NCI-H2171 treated with DMSO at 0.1 percent for 48 hours (cell line): Measurements from ENCODE around the gene CDCA4.

Source experiments
- DNase-seq: peaks from one replicate; lab custom pipeline; 2025; lab: John Stamatoyannopoulos, UW

The CDCA4 gene

GRCh38 chr14:104975481-104976197 lies 45.2 kb downstream of the CDCA4 start:
- DNase-seq, result no peak

- DNase-seq, result no peak
These were observed 46.1 kb downstream of the CDCA4 start for GRCh38 chr14:104974665-104975390.

- no peak for DNase-seq
These were observed 46.7 kb downstream of the CDCA4 start for GRCh38 chr14:104974146-104974541.

- no peak for DNase-seq
These were observed 47.3 kb downstream of the CDCA4 start for GRCh38 chr14:104973385-104974145.

GRCh38 chr14:104973135-104973384 lies 47.8 kb downstream of the CDCA4 start:
- DNase-seq, result no peak

- peak; percentile 73 for DNase-seq
These were observed 48.4 kb downstream of the CDCA4 start for GRCh38 chr14:104972301-104973134.

GRCh38 chr14:104971447-104972240 lies 49.2 kb downstream of the CDCA4 start:
- no peak for DNase-seq

- no peak for DNase-seq
These were observed 50.4 kb downstream of the CDCA4 start for GRCh38 chr14:104970231-104971068.

GRCh38 chr14:104969741-104970230 lies 51.1 kb downstream of the CDCA4 start:
- no peak for DNase-seq

GRCh38 chr14:104968541-104969401 lies 52.1 kb downstream of the CDCA4 start:
- DNase-seq, result peak; percentile 42

- DNase-seq, result peak; percentile 32
These were observed 52.7 kb downstream of the CDCA4 start for GRCh38 chr14:104968153-104968527.

- no peak for DNase-seq
These were observed 53.3 kb downstream of the CDCA4 start for GRCh38 chr14:104967386-104968152.

GRCh38 chr14:104966981-104967385 lies 53.9 kb downstream of the CDCA4 start:
- DNase-seq, result no peak

GRCh38 chr14:104966261-104966865 lies 54.5 kb downstream of the CDCA4 start:
- DNase-seq, result no peak

- DNase-seq, result no peak
These were observed 55.2 kb downstream of the CDCA4 start for GRCh38 chr14:104965561-104966231.

- no peak for DNase-seq
These were observed 56.3 kb downstream of the CDCA4 start for GRCh38 chr14:104964546-104964945.
